Rectal smooth muscle tissue (tissue), 1 donor: ENCODE measurements around the gene FLNA.

Source experiments
- H3K27ac ChIP-seq: one replicate; pipeline ENCODE4 v1.7.0; 2013; ENCODE audit warnings: low read depth, low read length, inconsistent platforms
- H3K27me3 ChIP-seq: one replicate; pipeline ENCODE4 v1.7.0; 2013; ENCODE audit warnings: low read length; ENCODE audit not compliant: control insufficient read depth, insufficient read depth
- H3K36me3 ChIP-seq: one replicate; pipeline ENCODE4 v1.7.0; 2013; ENCODE audit warnings: low read length; ENCODE audit not compliant: control insufficient read depth, insufficient read depth
- H3K4me1 ChIP-seq: one replicate; pipeline ENCODE4 v1.7.0; 2013; ENCODE audit warnings: low read length; ENCODE audit not compliant: control insufficient read depth, insufficient read depth
- H3K4me3 ChIP-seq: one replicate; pipeline ENCODE4 v1.7.0; 2013; ENCODE audit warnings: low read length
- H3K9ac ChIP-seq: one replicate; pipeline ENCODE4 v1.7.0; 2013; ENCODE audit warnings: low read length

The FLNA gene

GRCh38 chrX:154329294-154329693 is 45.1 kb downstream of the FLNA start:
- Histone ChIP-seq H3K9ac (no peak overlapping the region), H3K4me1 (no peaks in the 10 kb centered on the region), H3K4me3 (no peak overlapping the region), H3K36me3 (no peaks in the 10 kb centered on the region), H3K27ac (no peak overlapping the region), H3K27me3 (no peaks in the 10 kb centered on the region)

GRCh38 chrX:154328646-154329045 is 45.8 kb downstream of the FLNA start:
- no peak overlapping the region for H3K4me3 ChIP-seq
- H3K9ac ChIP-seq = no peak overlapping the region
- no peaks in the 10 kb centered on the region for H3K4me1 ChIP-seq
- no peaks in the 10 kb centered on the region for H3K36me3 ChIP-seq
- H3K27ac ChIP-seq = no peak overlapping the region
- no peaks in the 10 kb centered on the region for H3K27me3 ChIP-seq

DNA sequence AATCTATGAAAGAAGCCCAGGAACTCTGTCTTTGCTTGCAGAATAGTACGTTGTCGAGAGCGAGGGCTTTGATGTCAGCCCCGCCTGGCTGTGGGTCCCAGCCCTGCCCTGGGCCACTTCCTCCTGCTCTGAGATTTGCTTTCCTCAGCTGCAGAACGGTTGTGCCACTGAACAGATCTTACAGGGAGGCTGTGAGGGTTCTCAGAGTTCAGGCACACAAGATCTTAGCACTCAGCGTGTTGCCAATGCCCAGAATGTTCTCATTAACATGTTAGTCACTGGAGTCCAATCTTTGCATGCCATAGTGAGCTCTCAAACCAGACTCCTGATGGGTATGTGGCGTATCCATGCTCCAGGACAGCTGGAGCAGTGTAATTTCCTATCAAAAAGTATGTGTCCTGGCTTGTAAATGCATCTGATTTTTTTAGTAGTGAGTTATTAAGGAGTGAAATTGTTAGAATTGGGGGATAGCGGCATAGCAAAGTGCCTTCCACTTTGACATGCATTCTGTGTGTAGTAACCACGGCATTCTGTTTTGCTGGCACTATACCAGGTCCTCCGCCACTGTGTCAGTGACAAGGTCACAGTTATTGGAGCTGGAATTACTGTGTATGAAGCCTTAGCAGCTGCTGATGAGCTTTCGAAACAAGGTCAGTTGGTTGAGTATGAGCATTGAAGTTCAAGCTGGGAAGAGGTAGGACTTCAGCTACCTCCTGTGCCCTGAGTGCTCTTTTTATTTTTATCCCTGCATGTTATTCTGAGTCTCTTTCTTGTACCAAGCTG is 47.2 kb downstream of the FLNA start:
- no peak overlapping the region for H3K27ac ChIP-seq
- no peaks in the 10 kb centered on the region for H3K27me3 ChIP-seq
- no peaks in the 10 kb centered on the region for H3K4me1 ChIP-seq
- no peaks in the 10 kb centered on the region for H3K36me3 ChIP-seq
- H3K4me3 ChIP-seq = no peak overlapping the region
- H3K9ac ChIP-seq = no peak overlapping the region

- Histone ChIP-seq H3K27me3 (no peaks in the 10 kb centered on the region), H3K27ac (no peak overlapping the region), H3K9ac (no peak overlapping the region), H3K4me3 (no peak overlapping the region), H3K36me3 (no peaks in the 10 kb centered on the region), H3K4me1 (no peaks in the 10 kb centered on the region)
Observed at GRCh38 chrX:154325541-154325940, 48.9 kb downstream of the FLNA start.

- Histone ChIP-seq H3K4me1 (no peaks in the 10 kb centered on the region), H3K27ac (no peak overlapping the region), H3K9ac (no peak overlapping the region), H3K4me3 (no peak overlapping the region), H3K36me3 (no peaks in the 10 kb centered on the region), H3K27me3 (no peaks in the 10 kb centered on the region)
Observed at GRCh38 chrX:154323537-154323936, 50.9 kb downstream of the FLNA start.

DNA sequence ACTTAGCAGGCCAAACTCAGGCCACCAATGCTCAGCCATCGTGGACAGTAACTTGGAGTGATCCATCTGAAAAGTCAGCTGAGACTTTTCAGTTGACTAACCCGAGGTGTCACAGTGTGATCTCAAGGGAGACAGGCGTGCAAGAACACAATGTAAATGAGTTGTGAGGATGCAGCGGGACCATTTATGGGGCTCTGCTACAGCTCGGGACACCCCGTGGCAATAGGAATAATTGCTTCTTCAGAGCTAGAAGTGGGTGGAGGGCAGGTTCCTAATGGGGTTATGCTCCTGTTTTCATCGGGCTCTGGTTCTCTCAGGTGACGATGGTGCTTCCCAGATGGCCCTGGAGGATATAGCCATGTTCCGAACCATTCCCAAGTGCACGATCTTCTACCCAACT is 51.5 kb downstream of the FLNA start:
- H3K4me3 ChIP-seq = no peak overlapping the region
- no peak overlapping the region for H3K9ac ChIP-seq
- no peaks in the 10 kb centered on the region for H3K4me1 ChIP-seq
- H3K27ac ChIP-seq = no peak overlapping the region
- no peaks in the 10 kb centered on the region for H3K27me3 ChIP-seq
- H3K36me3 ChIP-seq = no peaks in the 10 kb centered on the region

DNA sequence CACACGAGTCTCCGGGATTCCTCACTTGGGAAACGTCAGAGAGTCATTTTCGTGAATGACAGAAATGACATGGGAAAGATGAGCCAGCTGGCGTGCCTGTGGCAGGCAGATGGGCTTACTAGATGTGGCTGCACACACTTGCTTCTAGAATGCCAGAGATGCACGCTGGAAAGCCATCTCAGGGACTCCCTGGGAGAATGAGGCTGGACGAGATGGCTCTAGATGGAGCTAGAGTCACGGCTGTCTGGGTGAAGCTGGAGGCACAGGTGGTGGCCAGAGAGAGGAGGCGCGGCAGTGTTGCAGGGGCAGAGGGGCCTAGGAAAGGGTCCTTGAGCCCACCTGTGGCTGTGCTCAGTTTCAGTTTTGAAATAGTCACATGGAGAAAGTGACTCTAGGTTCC is 52.8 kb downstream of the FLNA start:
- H3K4me1 ChIP-seq = no peaks in the 10 kb centered on the region
- H3K36me3 ChIP-seq = no peaks in the 10 kb centered on the region
- H3K27ac ChIP-seq = no peak overlapping the region
- H3K4me3 ChIP-seq = no peak overlapping the region
- no peaks in the 10 kb centered on the region for H3K27me3 ChIP-seq
- H3K9ac ChIP-seq = no peak overlapping the region

DNA sequence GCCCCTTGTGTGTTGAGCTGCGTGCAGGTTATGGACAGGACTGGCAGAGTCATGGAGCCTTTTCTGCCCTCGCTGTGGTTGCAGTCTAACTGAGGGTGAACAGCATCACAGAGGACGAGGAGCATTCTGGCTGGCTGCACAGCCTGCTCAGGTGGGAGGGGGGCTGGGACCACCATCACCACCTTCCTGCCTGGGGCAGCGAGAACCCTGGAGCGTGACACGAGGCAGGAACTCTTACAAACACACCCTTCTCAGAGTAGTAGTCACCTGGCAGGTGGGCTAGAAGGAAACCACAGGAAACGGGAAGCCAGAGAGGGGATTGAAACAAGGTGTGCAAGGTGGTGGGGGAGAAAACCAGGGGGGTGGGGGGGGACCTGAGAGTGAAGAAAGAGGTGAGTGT is 53.3 kb downstream of the FLNA start:
- no peaks in the 10 kb centered on the region for H3K36me3 ChIP-seq
- no peak overlapping the region for H3K27ac ChIP-seq
- H3K27me3 ChIP-seq = no peaks in the 10 kb centered on the region
- H3K4me1 ChIP-seq = no peaks in the 10 kb centered on the region
- H3K9ac ChIP-seq = no peak overlapping the region
- no peak overlapping the region for H3K4me3 ChIP-seq

GRCh38 chrX:154320406-154320805 is 54.0 kb downstream of the FLNA start:
- no peak overlapping the region for H3K9ac ChIP-seq
- H3K4me3 ChIP-seq = no peak overlapping the region
- no peaks in the 10 kb centered on the region for H3K4me1 ChIP-seq
- no peak overlapping the region for H3K27ac ChIP-seq
- no peaks in the 10 kb centered on the region for H3K27me3 ChIP-seq
- H3K36me3 ChIP-seq = no peaks in the 10 kb centered on the region

DNA sequence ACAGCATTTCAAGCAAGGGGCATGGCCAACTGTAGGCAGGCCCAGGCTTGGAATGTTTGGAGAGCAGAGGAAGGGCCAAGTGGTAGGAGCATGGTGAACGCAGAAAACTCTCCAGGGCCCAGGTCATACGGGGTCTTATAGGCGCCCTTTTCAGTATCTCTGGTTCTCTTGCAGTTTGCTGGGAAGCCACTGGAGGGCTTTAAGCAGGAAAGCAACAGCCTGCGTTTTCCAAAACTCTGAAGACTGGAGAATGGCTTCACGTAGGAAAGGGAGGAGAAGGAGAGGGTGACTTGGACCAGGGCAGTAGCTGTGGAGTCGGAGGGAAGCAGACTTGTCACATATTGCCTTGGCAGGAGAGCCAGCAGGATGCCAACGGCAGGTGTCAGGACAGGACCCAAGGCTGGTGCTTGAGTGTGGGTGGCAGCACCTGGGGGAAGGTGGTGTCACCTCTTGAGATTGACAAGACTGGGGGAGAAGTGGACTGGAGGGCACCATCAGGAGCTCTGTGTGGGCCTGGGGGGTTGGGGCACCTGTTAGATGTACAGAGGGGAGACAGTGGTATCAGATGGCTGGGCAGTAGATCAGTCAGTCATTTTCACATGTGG is 56.9 kb downstream of the FLNA start:
- Histone ChIP-seq H3K4me3 (no peak overlapping the region), H3K9ac (no peak overlapping the region), H3K27ac (no peak overlapping the region), H3K36me3 (no peaks in the 10 kb centered on the region), H3K4me1 (no peaks in the 10 kb centered on the region), H3K27me3 (no peaks in the 10 kb centered on the region)

DNA sequence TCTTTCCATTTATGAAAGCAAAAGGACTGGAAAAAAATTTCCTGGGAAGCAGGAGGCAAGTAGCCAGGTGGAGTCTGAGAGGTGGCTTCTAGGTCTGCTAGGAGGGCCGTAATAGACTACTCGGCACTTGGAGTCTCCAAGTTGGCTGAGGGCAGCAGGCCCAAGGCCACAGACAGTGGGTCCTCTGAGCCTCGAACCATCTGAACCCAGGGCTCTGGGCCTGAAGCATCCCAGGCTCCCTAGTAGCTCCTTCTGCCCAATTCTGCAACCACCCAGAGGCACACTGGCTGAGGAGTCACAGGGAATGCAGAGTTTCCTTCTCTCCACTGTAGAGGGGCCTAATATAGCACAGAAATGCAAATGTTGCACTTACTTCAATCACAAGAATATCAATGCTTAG is 59.0 kb downstream of the FLNA start:
- Histone ChIP-seq H3K9ac (no peak overlapping the region), H3K27me3 (no peaks in the 10 kb centered on the region), H3K36me3 (no peaks in the 10 kb centered on the region), H3K4me3 (no peak overlapping the region), H3K27ac (no peak overlapping the region), H3K4me1 (no peaks in the 10 kb centered on the region)

GRCh38 chrX:154313147-154313546 is 61.3 kb downstream of the FLNA start:
- Histone ChIP-seq H3K4me1 (no peaks in the 10 kb centered on the region), H3K27me3 (peaks cover 2% of the 10 kb centered on the region), H3K4me3 (no peak overlapping the region), H3K36me3 (no peaks in the 10 kb centered on the region), H3K27ac (no peak overlapping the region), H3K9ac (no peak overlapping the region)

DNA sequence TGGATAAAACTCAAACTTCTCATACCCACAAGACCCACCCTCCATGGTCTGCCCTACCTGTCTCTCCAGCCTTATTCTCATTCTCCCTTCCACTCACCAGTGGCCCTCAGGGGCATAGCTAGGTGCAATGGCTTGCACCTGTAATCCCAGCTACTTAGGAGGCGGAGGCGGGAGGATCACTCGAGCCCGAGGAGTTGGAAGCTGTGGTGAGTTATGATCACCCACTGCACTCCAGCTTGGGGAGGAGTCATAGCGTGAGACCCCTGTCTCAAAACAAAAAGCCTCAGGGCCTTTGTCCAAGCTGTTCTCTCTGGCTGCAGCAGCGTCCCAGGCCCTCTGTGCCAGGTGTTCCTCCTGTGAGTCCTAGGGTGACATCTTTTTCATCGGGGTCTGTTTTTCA is 62.3 kb downstream of the FLNA start:
- Histone ChIP-seq H3K4me1 (no peaks in the 10 kb centered on the region), H3K9ac (no peak overlapping the region)

More for the DNA sequence above, 62.3 kb downstream of the FLNA start:
- H3K27me3 ChIP-seq = peaks cover 5% of the 10 kb centered on the region
- H3K4me3 ChIP-seq = no peak overlapping the region
- H3K27ac ChIP-seq = no peak overlapping the region
- H3K36me3 ChIP-seq = no peaks in the 10 kb centered on the region
